COLO668 (cell line): Measurements from ENCODE around the gene PARD3.

Experiments
- DNase-seq: peaks from one replicate; lab custom pipeline; 2025; ENCODE audit not compliant: unreplicated experiment; lab: John Stamatoyannopoulos, UW

Gene PARD3

GRCh38 chr10:34589275-34589674 is 225.8 kb downstream of the PARD3 start:
- DNase-seq = no peak

GRCh38 chr10:34587680-34588019 is 227.4 kb downstream of the PARD3 start:
- no peak for DNase-seq

GRCh38 chr10:34587002-34587679 is 228.0 kb downstream of the PARD3 start:
- DNase-seq = no peak

- no peak for DNase-seq
Observed at GRCh38 chr10:34585422-34586112, 229.5 kb downstream of the PARD3 start.

GRCh38 chr10:34584164-34584563 is 230.9 kb downstream of the PARD3 start:
- no peak for DNase-seq

GRCh38 chr10:34581801-34582532 is 233.1 kb downstream of the PARD3 start:
- DNase-seq = no peak

GRCh38 chr10:34580643-34581042 is 234.5 kb downstream of the PARD3 start:
- DNase-seq = no peak

- DNase-seq = no peak
Observed at GRCh38 chr10:34580214-34580613, 234.9 kb downstream of the PARD3 start.

GRCh38 chr10:34578468-34578867 is 236.6 kb downstream of the PARD3 start:
- no peak for DNase-seq

- no peak for DNase-seq
Observed at GRCh38 chr10:34576797-34577196, 238.3 kb downstream of the PARD3 start.

- DNase-seq = no peak
Observed at GRCh38 chr10:34575882-34576281, 239.2 kb downstream of the PARD3 start.

- DNase-seq = no peak
Observed at GRCh38 chr10:34574353-34574934, 240.7 kb downstream of the PARD3 start.

GRCh38 chr10:34570887-34571286 is 244.2 kb downstream of the PARD3 start:
- no peak for DNase-seq

- DNase-seq = no peak
Observed at GRCh38 chr10:34567659-34568253, 247.3 kb downstream of the PARD3 start.

- DNase-seq = no peak
Observed at GRCh38 chr10:34565934-34566333, 249.2 kb downstream of the PARD3 start.

- no peak for DNase-seq
Observed at GRCh38 chr10:34558093-34558583, 257.0 kb downstream of the PARD3 start.

- no peak for DNase-seq
Observed at GRCh38 chr10:34557173-34557572, 257.9 kb downstream of the PARD3 start.

- no peak for DNase-seq
Observed at GRCh38 chr10:34555653-34556052, 259.4 kb downstream of the PARD3 start.

GRCh38 chr10:34553747-34554146 is 261.3 kb downstream of the PARD3 start:
- no peak for DNase-seq

GRCh38 chr10:34551295-34551694 is 263.8 kb downstream of the PARD3 start:
- DNase-seq = no peak

- no peak for DNase-seq
Observed at GRCh38 chr10:34549953-34550352, 265.1 kb downstream of the PARD3 start.
